Stomach smooth muscle (tissue), 2 donors: ENCODE data around the gene ACLY.

ENCODE experiments used
- H3K27ac ChIP-seq: one replicate; pipeline ENCODE4 v1.7.0; 2013; ENCODE audit warnings: mild to moderate bottlenecking, low read length, inconsistent platforms
- H3K27me3 ChIP-seq, 2 donors: one replicate each; pipeline ENCODE4 v1.7.0; 2013; ENCODE audit warnings: low read length in 2 of 2; ENCODE audit not compliant: insufficient read depth in 2 of 2, control insufficient read depth in 1 of 2
- H3K36me3 ChIP-seq, 2 donors: one replicate each; pipeline ENCODE4 v1.7.0; 2013; ENCODE audit warnings: low read length in 2 of 2; ENCODE audit not compliant: control insufficient read depth in 2 of 2, insufficient read depth in 2 of 2
- H3K4me1 ChIP-seq: one replicate; pipeline ENCODE4 v1.7.0; 2013; ENCODE audit warnings: low read length; ENCODE audit not compliant: control insufficient read depth, insufficient read depth
- H3K4me3 ChIP-seq, 2 donors: one replicate each; pipeline ENCODE4 v1.7.0; 2013; ENCODE audit warnings: low read length in 2 of 2
- H3K9ac ChIP-seq, 2 donors: one replicate each; pipeline ENCODE4 v1.7.0; 2013; ENCODE audit warnings: low read length in 2 of 2, mild to moderate bottlenecking in 1 of 2
- H3K9me3 ChIP-seq, 2 donors: one replicate each; pipeline ENCODE4 v1.7.0; 2013; ENCODE audit warnings: low read length in 2 of 2; ENCODE audit not compliant: control insufficient read depth in 2 of 2
- donor health status: healthy.
- donor health status: Pancreatic carcinoma.

Gene ACLY

DNA sequence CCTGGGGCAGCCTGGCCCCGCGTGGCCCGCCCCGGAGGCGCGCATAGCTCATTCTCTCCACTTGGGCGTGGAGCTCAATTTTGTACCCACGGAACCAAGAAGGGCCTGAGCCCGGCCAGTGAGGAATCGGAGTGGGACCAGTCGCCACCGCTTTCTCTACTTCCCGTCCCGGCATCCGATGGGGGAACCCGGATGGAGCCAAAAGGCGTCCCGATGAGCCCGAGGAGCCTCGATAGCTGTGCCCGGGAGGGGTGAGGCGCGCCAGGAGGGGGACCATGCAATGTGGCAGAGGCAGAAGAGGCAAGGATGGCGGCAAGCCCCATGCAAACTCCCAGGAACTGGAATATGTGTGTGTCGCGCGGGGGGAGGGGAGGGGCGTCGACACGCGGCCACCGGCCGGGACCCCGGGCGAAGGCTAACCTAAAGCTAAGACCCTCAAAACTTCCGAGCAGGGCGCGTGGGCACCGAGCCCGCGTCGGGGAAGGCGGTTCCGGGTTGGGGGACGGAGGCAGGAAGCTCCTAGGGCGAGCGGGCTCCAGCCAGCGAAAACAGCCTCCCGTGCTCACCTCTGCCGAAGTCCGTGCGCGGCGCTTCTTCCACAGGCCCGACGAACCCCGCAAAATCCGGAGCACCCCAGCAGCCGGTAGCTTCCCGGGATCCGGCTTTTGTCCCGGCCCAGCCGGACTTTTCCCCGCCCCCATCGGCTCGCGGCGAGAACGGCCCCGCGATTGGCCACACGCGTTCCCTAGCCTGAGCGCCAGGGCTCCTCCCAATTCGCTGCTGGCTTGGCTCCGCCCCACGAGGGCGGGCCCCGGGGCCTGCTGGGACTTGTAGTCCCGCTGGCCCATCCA is at the start of gene ACLY:
Gene ACLY, minus strand, starts transcription at position 638 of the 851 bp plus-strand sequence. CDS start 5,078 bp downstream, outside the sequence.
- Histone ChIP-seq H3K4me1 (peaks cover 35% of the 10 kb centered on the region), H3K9ac (peak within 1 kb of the TSS; percentile 80 to 89), H3K36me3 (peaks cover under 1 to 1% of the 10 kb centered on the region in 2 donors), H3K27me3 (no peaks in the 10 kb centered on the region), H3K9me3 (no peaks in the 10 kb centered on the region), H3K27ac (peak within 1 kb of the TSS; percentile 77), H3K4me3 (peak within 1 kb of the TSS; percentile 93 to 94)

DNA sequence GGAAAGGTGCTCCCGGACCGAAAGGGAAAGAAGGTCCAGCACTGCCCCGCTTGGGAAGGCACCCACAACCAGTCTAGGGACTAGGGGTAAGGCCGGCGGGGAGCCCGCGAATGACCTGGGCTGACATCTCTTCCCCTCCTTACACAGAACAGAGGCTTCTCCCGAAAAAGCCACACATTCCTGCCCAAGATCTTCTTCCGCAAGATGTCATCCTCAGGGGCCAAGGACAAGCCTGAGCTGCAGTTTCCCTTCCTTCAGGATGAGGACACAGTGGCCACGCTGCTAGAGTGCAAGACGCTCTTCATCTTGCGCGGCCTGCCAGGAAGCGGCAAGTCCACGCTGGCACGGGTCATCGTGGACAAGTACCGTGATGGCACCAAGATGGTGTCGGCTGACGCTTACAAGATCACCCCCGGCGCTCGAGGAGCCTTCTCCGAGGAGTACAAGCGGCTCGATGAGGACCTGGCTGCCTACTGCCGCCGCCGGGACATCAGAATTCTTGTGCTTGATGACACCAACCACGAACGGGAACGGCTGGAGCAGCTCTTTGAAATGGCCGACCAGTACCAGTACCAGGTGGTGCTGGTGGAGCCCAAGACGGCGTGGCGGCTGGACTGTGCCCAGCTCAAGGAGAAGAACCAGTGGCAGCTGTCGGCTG is 49.3 kb upstream of the ACLY start:
- Histone ChIP-seq H3K9me3 (no peaks in the 10 kb centered on the region), H3K27me3 (no peaks in the 10 kb centered on the region), H3K36me3 (peaks cover 23 to 26% of the 10 kb centered on the region in 2 donors), H3K27ac (peak overlapping the region; percentile 69), H3K4me3 (peak overlapping the region; percentile 61 to 84), H3K9ac (peak overlapping the region; percentile 86 to 91), H3K4me1 (peaks cover 47% of the 10 kb centered on the region)

DNA sequence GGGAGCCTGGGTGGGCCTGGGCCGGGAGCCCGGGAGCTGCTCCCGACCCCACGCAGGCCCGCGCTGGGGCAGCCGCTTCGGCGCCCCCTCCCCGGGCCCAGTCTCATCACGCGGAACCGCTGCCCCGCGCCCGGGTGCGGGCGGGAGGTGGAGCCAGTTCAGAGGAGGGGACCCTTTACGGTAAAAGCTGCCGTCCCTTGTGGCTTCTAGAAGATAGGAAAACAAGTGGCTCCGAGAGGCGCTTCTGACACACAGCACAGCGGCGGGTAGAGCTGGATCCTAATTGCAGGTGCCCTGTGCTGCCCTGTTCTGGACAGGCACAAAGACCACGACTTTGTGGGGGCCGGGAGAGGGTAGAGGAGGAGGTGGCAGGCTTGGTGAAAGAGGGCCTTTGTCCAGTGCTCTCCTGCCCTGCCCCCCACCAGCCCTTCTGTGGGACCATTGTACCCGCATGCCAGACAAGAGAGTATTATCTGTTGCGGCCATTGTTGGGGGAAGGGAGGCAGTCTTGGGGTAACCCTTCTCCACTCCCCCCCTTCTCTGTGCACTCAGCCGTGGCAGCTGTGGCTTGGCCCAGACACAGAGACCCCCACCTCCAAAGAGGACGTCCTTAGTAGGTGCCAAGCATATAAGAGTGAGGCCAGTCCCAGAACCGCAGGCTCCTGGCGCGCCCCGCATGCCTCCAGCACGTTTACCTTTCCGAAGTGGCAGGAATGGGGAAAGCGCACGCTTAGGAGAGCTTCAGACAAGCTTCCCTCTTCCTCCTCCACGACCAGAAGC is 48.6 kb upstream of the ACLY start:
- Histone ChIP-seq H3K9me3 (no peaks in the 10 kb centered on the region), H3K36me3 (peaks cover 16 to 19% of the 10 kb centered on the region in 2 donors), H3K27me3 (no peaks in the 10 kb centered on the region), H3K27ac (peak overlapping the region; percentile 69), H3K9ac (peak overlapping the region; percentile 86 to 91), H3K4me1 (peaks cover 50% of the 10 kb centered on the region), H3K4me3 (peak overlapping the region; percentile 61 to 84)

DNA sequence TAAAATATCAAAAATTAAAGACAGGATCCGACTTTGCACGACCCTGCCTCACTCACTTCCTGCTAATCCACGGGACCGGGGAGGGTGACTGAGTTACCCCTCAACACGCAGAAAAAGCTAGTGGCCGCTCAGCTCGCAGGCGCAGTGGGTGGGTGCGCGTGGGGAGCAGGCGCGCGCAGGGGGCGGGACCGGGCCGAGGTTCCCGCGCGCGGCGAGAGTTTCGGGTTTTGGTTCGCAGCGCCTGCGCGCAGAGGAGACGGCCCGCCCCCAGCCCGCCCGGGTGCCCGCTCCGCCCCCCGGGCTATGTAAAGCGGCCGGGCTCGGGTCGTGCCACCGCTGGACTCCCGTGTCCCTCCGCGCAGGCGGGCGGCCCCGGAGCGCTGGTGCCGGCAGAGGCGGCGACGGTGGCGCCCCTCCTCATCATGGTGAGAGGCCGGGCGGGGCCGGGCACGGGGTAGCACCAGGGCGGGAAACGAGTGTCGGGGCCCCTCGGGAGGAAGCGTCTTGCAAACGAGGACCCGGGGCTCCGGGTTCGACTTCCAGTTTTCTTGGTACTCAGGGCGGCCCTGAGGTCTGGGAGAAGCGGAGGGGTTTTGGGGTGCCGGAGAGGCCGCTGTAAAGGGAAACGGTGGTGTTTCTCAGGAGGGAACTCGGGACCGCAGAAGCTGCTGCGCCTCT is 47.9 kb upstream of the ACLY start, which contains the start of gene CNP:
Gene CNP, plus strand, starts transcription at position 333 of the 678 bp plus-strand sequence. Its CDS starts 90 bp downstream, at position 423.
- Histone ChIP-seq H3K4me3 (peak within 1 kb of the TSS; percentile 61 to 84), H3K4me1 (peaks cover 49% of the 10 kb centered on the region), H3K27me3 (no peaks in the 10 kb centered on the region), H3K36me3 (peaks cover 9 to 13% of the 10 kb centered on the region in 2 donors), H3K9ac (peak within 1 kb of the TSS; percentile 90 to 91), H3K9me3 (no peaks in the 10 kb centered on the region), H3K27ac (peak within 1 kb of the TSS; percentile 78)

DNA sequence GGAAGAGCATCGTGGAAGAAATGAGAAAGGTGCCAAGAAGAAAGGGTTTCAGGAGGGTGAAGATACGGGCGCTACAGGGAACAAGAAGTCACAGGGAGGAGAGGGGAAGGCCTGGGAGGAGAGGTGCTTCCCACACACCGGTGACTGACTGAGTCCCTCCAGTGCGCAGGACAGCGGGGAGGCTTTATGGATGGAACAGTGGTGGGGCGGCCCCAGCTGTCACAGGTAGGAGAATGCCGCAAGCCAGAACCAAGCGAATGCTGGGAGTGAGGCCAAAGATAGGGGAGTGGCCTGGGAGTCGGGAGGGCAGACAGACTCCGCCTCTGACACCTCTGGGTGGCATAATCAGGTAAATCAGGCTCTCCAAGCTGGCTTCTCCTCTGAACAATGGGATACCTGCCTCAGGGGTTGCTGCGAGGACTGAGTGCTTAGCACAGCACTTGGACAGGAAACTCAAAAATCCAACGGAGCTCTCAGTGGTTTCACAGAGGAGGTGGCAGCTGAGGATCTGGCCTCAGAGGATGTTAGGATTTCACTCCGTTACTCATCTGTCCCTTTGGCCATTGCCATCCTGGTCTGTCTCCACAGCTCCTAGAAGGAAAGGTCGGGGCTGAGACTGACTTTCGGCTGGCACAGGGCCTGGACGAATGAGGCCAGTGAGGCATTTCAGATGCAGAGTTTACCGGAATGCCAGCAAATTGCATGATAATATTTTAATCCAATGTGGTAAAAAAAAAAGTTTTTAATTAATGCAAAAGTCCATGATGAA is 47.1 kb upstream of the ACLY start:
- peak overlapping the region; percentile 61 to 84 for H3K4me3 ChIP-seq
- H3K9me3 ChIP-seq, result no peaks in the 10 kb centered on the region
- no peaks in the 10 kb centered on the region for H3K27me3 ChIP-seq
- H3K9ac ChIP-seq, result peak overlapping the region; percentile 56 to 90
- peaks cover 49% of the 10 kb centered on the region for H3K4me1 ChIP-seq
- H3K36me3 ChIP-seq, result peaks cover 7 to 13% of the 10 kb centered on the region in 2 donors
- peak overlapping the region; percentile 78 for H3K27ac ChIP-seq

DNA sequence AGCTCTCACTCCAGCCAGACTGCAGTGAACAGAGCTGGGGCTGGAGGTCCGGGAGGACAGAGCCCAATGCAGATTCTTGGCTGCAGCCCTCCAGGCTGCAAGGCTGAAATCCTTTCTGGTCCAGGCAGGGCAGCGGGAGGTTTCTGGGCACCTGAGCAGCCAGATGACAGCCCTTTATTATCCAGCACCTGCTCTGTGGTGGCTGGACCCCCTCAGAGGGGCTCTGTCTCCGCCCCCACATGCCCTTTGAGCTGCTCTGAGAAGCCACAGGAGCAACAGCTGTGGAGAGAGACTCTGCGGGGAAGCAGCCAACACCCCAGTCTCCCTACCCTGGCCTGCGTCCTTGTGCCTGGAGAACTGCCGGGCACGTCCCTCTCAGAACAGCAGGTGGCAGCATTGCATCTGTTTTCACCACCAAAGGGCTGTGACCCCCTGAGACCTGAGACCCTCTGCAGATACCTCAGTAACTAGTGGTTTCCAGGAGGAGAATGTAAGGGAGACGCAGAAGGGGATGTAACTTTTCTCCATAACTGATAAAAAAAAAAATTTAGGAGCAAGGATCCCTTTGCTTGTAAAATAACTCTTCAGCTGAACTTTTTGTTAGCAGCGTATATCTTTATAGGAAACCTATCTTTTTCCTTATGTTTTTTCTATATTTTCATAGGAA is 44.1 kb upstream of the ACLY start:
- Histone ChIP-seq H3K9ac (peak overlapping the region in 1 of 2 donors; percentile 13), H3K27ac (no peak overlapping the region), H3K27me3 (no peaks in the 10 kb centered on the region), H3K4me1 (peaks cover 36% of the 10 kb centered on the region), H3K4me3 (peak overlapping the region in 1 of 2 donors; percentile 8), H3K36me3 (no peaks in the 10 kb centered on the region), H3K9me3 (no peaks in the 10 kb centered on the region)

DNA sequence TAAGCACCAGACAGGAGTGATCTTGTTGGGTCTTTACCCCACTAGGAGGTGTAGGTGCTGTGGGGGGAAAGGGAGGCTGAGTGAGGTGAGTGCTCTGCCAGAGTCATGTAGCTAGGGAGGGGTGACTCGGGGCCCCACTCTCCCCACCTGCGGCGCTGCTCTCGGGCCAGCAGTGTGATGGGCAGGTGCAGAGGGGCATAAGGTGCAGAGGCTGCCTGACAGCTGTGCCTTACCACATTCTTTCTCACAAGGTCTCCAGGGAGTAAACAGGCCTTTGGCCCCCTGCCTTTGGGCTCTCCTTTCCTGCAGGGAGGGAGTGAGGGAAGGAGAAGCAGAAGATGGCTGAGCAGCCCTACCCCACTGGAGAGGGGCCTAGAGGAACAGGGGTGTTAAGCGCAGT is 43.4 kb upstream of the ACLY start:
- Histone ChIP-seq H3K4me3 (no peak overlapping the region), H3K9me3 (no peaks in the 10 kb centered on the region), H3K36me3 (no peaks in the 10 kb centered on the region), H3K27ac (no peak overlapping the region), H3K4me1 (peaks cover 28% of the 10 kb centered on the region), H3K27me3 (no peaks in the 10 kb centered on the region), H3K9ac (no peak overlapping the region)

DNA sequence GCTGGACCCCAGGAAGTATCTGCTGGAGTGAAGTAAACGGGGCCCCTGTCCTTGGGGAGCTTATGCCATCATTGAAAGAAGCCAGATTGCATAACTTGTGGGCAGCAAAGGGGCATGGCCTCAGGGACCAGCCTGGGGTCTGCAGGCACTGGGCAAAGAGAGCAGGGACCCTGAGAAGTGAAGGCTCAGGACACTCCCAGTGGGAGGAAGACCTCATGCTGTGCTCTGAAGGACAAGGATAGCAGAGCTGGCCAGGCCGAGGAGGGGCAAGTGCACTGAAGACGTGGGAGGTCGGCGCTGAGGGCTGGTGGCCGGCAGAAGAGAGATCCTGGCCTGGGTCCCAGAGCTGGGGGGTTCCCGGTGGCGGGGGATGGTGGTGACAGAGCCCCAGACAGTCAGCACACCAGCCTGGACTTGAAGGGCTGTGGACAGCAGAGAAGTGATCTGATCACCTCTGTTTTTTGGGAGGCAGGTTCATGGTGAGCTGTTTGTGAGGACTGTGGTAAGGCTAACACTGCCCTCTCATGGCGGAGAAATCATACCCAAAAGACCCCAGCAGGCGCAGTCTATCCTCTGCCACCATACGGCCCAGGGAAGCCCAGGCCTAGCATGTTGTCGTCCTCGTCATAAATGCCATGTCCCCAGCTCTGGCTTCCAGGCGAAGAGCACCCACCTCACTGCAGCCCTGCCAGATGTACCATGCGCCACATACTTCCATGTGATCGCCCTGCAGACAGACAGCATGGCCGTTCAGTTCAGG is 40.8 kb upstream of the ACLY start:
- no peaks in the 10 kb centered on the region for H3K27me3 ChIP-seq
- H3K27ac ChIP-seq, result no peak overlapping the region
- H3K9me3 ChIP-seq, result no peaks in the 10 kb centered on the region
- H3K36me3 ChIP-seq, result peaks cover 0 to 3% of the 10 kb centered on the region in 2 donors
- no peak overlapping the region for H3K4me3 ChIP-seq
- peaks cover 10% of the 10 kb centered on the region for H3K4me1 ChIP-seq
- H3K9ac ChIP-seq, result no peak overlapping the region

DNA sequence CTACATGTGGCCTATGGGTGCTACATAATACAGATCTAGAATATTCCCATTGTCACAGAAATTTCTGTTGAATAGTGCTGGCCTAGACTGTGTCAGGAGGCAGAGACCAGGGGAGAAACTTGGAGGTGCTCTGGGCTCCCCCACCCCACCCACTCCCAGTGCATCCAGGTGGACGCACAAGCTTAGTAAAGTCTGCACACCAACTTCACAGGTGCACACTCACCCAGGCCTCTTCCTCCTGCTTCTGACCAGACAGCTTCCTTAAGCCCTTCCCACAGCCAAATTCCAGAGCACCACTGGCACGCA is 40.2 kb upstream of the ACLY start:
- Histone ChIP-seq H3K9ac (no peak overlapping the region), H3K9me3 (no peaks in the 10 kb centered on the region), H3K27me3 (no peaks in the 10 kb centered on the region), H3K36me3 (peaks cover 0 to 3% of the 10 kb centered on the region in 2 donors), H3K4me3 (no peak overlapping the region), H3K27ac (no peak overlapping the region), H3K4me1 (peaks cover 10% of the 10 kb centered on the region)
